Neural cell (in vitro differentiated cells): Measurements from ENCODE around the gene RUFY3. TPM values are rescaled to one million over a fixed set of nuclear protein-coding genes. Genes with fewer than 3 reads are reported as not detected.
"Not testable (repeated sequence)": the region's sequence is repeated elsewhere in the genome, so short reads cannot be mapped to it uniquely, and the experiment has no call there.

Experiments used
- H2AFZ ChIP-seq: fragments of 200-600, 300-800 bp; sonication (generic), shearing (Covaris generic); 2 replicates; pipeline ENCODE4 v1.6.0; 2014; ENCODE audit warnings: low read depth, mild to moderate bottlenecking, antibody characterized with exemption, low read length, moderate library complexity
- H3F3A ChIP-seq: fragments of 200-600 bp; shearing (Covaris generic); 2 replicates; pipeline ENCODE4 v1.6.1; 2016; ENCODE audit warnings: mild to moderate bottlenecking, moderate library complexity, mixed read lengths, antibody characterized with exemption, low read length; ENCODE audit not compliant: insufficient read depth, poor library complexity, severe bottlenecking
- H3K27ac ChIP-seq: fragments of 200-600, 300-800 bp; sonication (generic), shearing (Covaris generic); 2 replicates; pipeline ENCODE4 v1.5.1; 2014; ENCODE audit warnings: mild to moderate bottlenecking, low read length, moderate library complexity
- H3K27me3 ChIP-seq: fragments of 300-800, 200-600 bp; sonication (generic), shearing (Covaris generic); 2 replicates; pipeline ENCODE4 v1.6.0; 2014; ENCODE audit warnings: mild to moderate bottlenecking, low read depth, low read length, moderate library complexity; ENCODE audit not compliant: insufficient read depth
- H3K36me3 ChIP-seq: fragments of 300-800, 200-600 bp; sonication (generic), shearing (Covaris generic); 2 replicates; pipeline ENCODE4 v1.5.1; 2014; ENCODE audit warnings: mild to moderate bottlenecking, antibody characterized with exemption, low read length, moderate library complexity; ENCODE audit not compliant: insufficient read depth
- H3K4me2 ChIP-seq: fragments of 300-800, 200-600 bp; sonication (generic), shearing (Covaris generic); 2 replicates; pipeline ENCODE4 v1.6.0; 2014; ENCODE audit warnings: mild to moderate bottlenecking, low read length
- H3K4me3 ChIP-seq: fragments of 300-800, 200-600 bp; sonication (generic), shearing (Covaris generic); 2 replicates; pipeline ENCODE4 v1.5.1; 2014; ENCODE audit warnings: mild to moderate bottlenecking, low read length, moderate library complexity
- H3K79me2 ChIP-seq: fragments of 200-600 bp; shearing (Covaris generic); replicated peaks from 2 replicates; pipeline ENCODE4 v1.6.0; 2014; ENCODE audit warnings: mild to moderate bottlenecking, low read length, moderate library complexity; ENCODE audit not compliant: insufficient read depth
- H3K9ac ChIP-seq: fragments of 300-800, 200-600 bp; sonication (generic), shearing (Covaris generic); 2 replicates; pipeline ENCODE4 v1.6.1; 2016; ENCODE audit warnings: mild to moderate bottlenecking, low read length, mixed read lengths
- H3K9me2 ChIP-seq: fragments of 200-600 bp; shearing (Covaris generic); 2 replicates; pipeline ENCODE4 v1.6.1; 2016; ENCODE audit warnings: mild to moderate bottlenecking, low read length, mixed read lengths; ENCODE audit not compliant: insufficient read depth
- H3K9me3 ChIP-seq: fragments of 200-600, 300-800 bp; sonication (generic), shearing (Covaris generic); 2 replicates; pipeline ENCODE4 v1.6.1; 2016; ENCODE audit warnings: mild to moderate bottlenecking, mixed run types, low read length, moderate library complexity, mixed read lengths
- H4K20me1 ChIP-seq: fragments of 200-600 bp; shearing (Covaris generic); 2 replicates; pipeline ENCODE4 v1.6.1; 2016; ENCODE audit warnings: mild to moderate bottlenecking, mixed run types; ENCODE audit not compliant: insufficient read depth
- EP300 ChIP-seq: fragments of 450-650 bp; conservative IDR thresholded peaks from 2 replicates; pipeline ENCODE4 v1.6.1; 2014; ENCODE audit warnings: antibody characterized with exemption, mild to moderate bottlenecking, moderate library complexity; ENCODE audit not compliant: poor library complexity, severe bottlenecking
- MXI1 ChIP-seq: fragments of 450-650 bp; conservative IDR thresholded peaks from 2 replicates; pipeline ENCODE4 v1.6.1; 2014; ENCODE audit warnings: antibody characterized with exemption, mild to moderate bottlenecking; ENCODE audit not compliant: poor library complexity, severe bottlenecking
- RAD21 ChIP-seq: fragments of 450-650 bp; conservative IDR thresholded peaks from 2 replicates; pipeline ENCODE4 v1.6.1; 2014; ENCODE audit warnings: antibody characterized with exemption, mild to moderate bottlenecking, moderate library complexity
- REST ChIP-seq: IDR thresholded peaks from 2 replicates; pipeline ENCODE4 v1.6.1; 2012; ENCODE audit warnings: borderline replicate concordance
- TAF1 ChIP-seq: IDR thresholded peaks from 2 replicates; pipeline ENCODE4 v1.6.1; 2012; ENCODE audit warnings: low read depth
- polyA plus RNA-seq: library from polyadenylated mRNA; depleted of rRNA; stranded (reverse); fragments of >200 nt; gene quantifications from 2 replicates; pipeline ENCODE4 v1.2.3, GENCODE V29; 2014

RUFY3 gene
- polyA plus RNA-seq, 1 donor from 2014 or later: 414 TPM

GRCh38 chr4:70701271-70701670 is 20.5 kb upstream of the RUFY3 start:
- no peak overlapping the region for H3K27ac ChIP-seq
- H3K36me3 ChIP-seq: no peaks in the 10 kb centered on the region
- H3K27me3 ChIP-seq: no peaks in the 10 kb centered on the region
- H3K9ac ChIP-seq: no peak overlapping the region
- no peaks in the 10 kb centered on the region for H4K20me1 ChIP-seq
- TF ChIP-seq REST (no peak), RAD21 (no peak)
- H3K4me2 ChIP-seq: no peak overlapping the region
- no peak overlapping the region for H2AFZ ChIP-seq
- no peaks in the 10 kb centered on the region for H3F3A ChIP-seq
- no peaks in the 10 kb centered on the region for H3K79me2 ChIP-seq
- H3K9me3 ChIP-seq: no peaks in the 10 kb centered on the region
- no peaks in the 10 kb centered on the region for H3K9me2 ChIP-seq
- no peak overlapping the region for H3K4me3 ChIP-seq

- H3K79me2 ChIP-seq: peaks cover 12% of the 10 kb centered on the region
- not testable (repeated sequence) for H3K4me3 ChIP-seq, H3K9me2 ChIP-seq, H3K27me3 ChIP-seq, H4K20me1 ChIP-seq, H3K4me2 ChIP-seq, H3F3A ChIP-seq, H2AFZ ChIP-seq, H3K27ac ChIP-seq, H3K9me3 ChIP-seq, H3K9ac ChIP-seq, H3K36me3 ChIP-seq
These were observed 19.2 kb upstream of the RUFY3 start for GRCh38 chr4:70702592-70702991.

DNA sequence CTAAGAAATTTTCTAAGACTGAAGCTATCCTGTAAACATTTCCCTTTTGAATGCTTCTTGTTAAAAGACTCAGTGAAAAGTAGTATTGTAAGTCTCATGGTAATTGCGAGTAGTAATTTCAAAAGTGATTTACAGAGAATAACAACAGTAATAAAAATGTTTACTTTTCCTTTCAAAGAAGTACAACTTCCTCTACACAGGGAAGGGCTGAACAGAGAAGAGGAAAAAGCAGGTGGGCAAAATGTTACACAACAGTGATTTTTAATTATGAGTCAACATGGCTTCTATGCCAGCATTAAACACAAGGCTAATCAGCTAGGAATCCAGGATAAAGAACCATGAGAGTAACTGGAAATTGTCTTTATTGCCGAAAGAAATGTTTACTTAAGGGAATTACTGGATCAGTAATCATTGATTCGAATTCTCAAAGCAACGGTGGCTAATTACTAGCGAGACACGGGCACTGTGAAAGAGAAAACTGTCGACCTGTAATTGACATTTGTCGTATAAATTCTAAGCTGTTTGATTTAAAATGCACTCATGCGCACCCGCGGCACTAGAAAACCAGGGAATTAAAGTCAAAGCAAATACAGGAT is 18.0 kb upstream of the RUFY3 start:
- no peaks in the 10 kb centered on the region for H3K9me2 ChIP-seq
- H4K20me1 ChIP-seq: no peaks in the 10 kb centered on the region
- H3K79me2 ChIP-seq: peaks cover 23% of the 10 kb centered on the region
- peak overlapping the region; percentile 89 for H2AFZ ChIP-seq
- H3F3A ChIP-seq: no peaks in the 10 kb centered on the region
- peak overlapping the region; percentile 96 for H3K4me3 ChIP-seq
- peak overlapping the region; percentile 97 for H3K27ac ChIP-seq
- no peaks in the 10 kb centered on the region for H3K27me3 ChIP-seq
- peak overlapping the region; percentile 89 for H3K4me2 ChIP-seq
- no peak for TF ChIP-seq MXI1
- peak; percentile 23 for TF ChIP-seq EP300
- TF ChIP-seq TAF1: peak; percentile 60
- TF ChIP-seq RAD21: no peak
- H3K9ac ChIP-seq: peak overlapping the region; percentile 95
- H3K9me3 ChIP-seq: no peaks in the 10 kb centered on the region
- no peaks in the 10 kb centered on the region for H3K36me3 ChIP-seq
